8988T (cell line): ENCODE results near the gene ASAP3.
A peak's percentile ranks its signal among the peaks of the same experiment; 100 is the strongest.

ENCODE experiments used
- DNase-seq: peaks from one replicate; pipeline ENCODE4 v3.0.0; 2011

The ASAP3 gene

DNA sequence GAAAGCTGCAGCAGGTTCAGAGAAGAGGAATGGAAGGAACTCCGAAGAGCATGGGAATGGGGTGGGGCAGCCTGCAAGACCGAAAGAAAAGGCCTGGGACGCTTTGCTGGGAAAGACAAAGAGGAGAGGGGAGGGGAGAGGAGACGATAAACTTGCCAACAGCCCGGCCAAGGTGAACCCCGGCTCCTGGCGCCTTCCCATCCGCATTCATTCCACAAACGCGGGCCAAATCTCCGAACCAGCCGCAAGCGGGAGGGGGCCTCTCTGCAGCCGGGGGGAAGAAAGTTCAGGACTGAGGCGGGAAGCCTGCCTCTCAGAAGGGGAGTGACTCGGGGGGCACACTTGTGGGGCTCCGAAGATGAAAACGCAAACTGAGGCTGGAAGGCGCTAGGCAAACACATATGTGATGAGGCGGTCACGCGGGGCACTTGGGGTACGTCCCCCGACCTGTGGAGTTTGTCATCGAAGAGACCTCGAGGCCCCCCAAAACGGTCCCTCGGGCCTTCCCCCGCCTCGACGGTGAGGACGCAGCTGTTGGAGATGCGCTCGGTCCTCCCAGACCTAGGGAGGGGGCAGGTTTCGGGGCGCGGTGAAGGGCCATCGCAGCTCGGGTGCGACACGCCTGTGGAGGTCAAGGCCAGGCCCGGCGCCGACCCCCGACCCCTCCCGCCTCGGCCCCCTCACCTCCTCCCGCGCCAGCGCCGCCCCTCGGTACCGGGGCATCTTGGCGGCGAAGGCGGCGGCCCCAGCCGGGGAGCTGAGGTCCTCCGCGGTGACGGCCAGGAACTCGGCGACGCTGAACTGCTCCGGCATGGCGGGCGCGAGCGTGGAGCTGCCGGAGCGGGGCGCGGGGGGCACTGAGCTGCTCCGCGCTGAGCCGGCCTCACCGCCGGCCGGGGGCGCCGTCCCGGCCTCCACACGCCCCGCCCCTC is at the start of gene ASAP3:
ASAP3 (minus strand) TSS at position 859 of the 932 bp plus-strand sequence; CDS start at position 813, 46 bp downstream.
- DNase-seq = no peak

GRCh38 chr1:23533246-23534023 is 49.5 kb upstream of the ASAP3 start:
- no peak for DNase-seq

DNA sequence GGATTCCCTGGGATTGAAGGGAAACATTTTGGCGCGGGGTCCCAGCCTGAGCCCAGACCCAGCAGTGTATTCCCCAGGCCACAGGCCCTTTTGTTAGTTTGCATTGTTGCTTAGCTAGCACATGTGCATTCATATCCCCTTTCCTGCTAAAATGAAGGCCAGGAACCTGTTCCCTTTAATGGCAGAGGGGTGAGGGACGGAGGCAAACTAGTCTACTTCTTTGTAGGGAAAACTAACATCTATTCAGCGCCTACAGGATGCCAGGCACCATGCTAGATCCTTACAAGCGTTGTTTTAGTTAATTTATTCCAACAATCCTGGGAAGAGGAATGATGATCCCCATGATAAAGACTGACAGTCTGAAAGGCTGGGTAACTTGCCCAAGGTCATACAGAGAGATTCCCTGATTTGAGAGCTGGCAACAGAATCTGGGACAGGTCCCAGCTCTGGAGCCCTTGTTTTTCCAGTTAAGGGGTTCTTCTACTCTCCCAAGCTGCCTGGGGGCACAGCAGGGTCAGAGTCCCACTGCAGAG is 47.6 kb upstream of the ASAP3 start:
- DNase-seq = no peak

GRCh38 chr1:23530747-23531561 is 47.0 kb upstream of the ASAP3 start, which contains the start of gene E2F2:
Gene E2F2 (minus strand): TSS chr1:23531233. CDS start chr1:23530793, 440 bp downstream.
- DNase-seq = peak; percentile 61

GRCh38 chr1:23530087-23530746 is 46.2 kb upstream of the ASAP3 start:
- no peak for DNase-seq

GRCh38 chr1:23529146-23530086 is 45.4 kb upstream of the ASAP3 start:
- no peak for DNase-seq

DNA sequence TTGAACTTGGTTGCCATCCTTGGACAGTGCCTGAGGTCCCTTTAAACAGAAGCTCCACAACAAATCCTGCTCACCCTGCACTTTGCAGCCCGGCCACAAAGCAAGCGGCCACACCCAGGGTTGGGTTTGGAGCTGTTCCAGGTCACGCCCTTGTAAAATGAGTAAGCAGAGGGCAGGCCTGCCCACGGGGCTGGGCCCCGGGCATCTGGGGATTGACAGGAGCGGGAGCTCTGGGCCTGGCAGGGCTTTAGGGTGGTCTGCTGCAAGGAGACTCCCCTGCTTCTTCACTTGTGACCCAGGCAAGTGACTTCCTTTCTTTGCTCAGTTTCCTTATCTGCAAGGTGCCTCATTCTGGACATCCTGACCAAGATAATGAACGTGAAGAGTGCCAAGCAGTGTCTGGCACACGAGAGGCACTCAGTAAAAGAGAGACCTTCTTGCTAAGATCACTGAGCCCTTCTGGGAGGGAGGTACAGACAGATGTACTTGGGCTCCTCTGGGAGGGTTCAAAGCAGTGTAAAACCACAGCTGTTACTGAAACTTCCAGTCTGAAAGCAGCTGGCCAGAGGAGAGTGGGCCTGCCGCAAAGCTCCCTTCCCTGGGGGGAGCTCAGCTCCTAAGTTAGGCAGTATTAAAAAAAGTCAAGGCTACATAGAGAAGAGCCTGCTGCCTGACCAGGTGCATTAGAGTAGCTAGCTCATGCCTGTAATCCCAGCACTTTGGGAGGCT is 44.4 kb upstream of the ASAP3 start:
- peak; percentile 67 for DNase-seq

DNA sequence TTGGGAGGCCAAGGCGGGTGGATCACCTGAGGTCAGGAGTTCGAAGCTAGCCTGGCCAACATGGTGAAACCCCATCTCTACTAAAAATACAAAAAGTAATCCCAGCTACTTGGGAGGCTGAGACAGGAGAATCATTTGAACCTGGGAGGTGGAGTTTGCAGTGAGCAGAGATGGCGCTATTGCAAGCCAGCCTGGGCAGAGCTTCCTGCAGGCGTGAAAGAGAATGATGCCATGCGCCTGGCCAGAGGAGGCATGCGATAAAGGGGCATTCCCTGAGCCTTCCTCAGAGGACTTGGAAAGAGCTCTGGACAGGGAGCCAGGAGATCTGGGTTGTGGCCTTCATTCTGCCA is 43.9 kb upstream of the ASAP3 start:
- no peak for DNase-seq

GRCh38 chr1:23527366-23527765 is 43.4 kb upstream of the ASAP3 start:
- no peak for DNase-seq

GRCh38 chr1:23526329-23527041 is 42.5 kb upstream of the ASAP3 start:
- no peak for DNase-seq

DNA sequence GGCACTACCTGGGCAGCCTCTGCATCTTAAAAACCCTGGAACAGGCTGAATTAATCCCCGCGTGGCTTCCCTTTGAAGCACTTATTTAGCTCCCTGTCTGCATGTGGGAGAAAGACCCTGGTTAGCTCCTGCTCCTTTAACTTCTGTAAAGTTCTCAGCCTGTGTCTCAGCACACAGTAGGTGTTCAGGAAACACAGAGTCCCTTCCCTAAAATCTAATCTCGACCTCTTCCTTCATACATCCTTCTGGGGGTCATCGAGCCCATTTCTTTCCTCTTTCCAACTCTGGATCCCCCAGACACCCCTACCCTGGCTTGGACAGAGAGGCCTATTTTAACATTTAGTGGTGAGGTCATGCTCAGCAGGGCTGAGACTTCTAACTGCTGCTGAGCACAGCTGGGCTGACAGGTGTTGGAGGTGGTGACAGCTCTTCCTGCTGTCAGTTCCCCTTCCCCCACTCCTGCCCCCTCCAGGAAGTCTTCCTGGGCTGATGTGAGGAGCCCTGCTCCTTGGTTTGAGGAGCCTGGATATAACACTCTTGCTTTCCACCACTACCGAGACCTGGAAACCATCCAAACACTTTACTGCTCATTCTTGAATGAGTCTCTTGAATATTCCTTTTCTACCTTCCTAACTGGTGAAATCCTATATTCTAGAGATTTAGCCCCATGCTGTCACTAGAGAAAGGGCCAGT is 41.7 kb upstream of the ASAP3 start:
- no peak for DNase-seq

DNA sequence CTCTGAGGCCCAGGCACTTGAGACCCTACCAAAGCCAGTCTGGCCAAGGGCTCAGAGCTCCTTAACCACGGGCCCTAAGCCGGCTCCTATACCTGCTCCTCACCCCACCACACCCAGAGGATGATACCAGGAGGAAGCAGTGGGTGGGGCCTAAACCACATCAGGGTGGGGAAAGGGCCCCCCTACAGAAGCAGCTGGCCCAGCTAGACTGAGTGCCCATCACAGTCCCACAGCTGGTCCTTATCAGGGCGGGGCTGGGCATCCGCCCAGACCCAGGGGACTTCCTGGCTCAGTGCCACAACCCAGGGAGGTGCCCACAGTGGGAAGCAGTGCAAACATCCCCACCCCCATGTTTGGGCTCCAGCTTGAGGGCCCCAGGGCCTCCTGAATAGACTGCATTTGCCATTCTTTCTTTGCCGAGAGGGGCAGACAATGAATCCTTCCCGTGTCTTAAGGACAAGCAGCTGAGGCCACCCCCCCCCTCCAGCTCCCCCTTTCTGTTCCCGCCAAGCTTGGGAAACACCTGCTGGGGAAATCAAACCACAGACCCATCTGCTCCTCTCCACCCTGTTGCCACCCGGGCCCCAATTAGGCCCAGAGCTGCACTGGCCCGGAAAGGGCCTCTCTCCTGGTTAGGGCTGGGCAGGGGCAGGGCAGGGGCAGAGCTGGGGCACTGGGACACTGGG is 40.9 kb upstream of the ASAP3 start:
- DNase-seq = no peak

GRCh38 chr1:23524163-23524562 is 40.2 kb upstream of the ASAP3 start:
- DNase-seq = no peak

DNA sequence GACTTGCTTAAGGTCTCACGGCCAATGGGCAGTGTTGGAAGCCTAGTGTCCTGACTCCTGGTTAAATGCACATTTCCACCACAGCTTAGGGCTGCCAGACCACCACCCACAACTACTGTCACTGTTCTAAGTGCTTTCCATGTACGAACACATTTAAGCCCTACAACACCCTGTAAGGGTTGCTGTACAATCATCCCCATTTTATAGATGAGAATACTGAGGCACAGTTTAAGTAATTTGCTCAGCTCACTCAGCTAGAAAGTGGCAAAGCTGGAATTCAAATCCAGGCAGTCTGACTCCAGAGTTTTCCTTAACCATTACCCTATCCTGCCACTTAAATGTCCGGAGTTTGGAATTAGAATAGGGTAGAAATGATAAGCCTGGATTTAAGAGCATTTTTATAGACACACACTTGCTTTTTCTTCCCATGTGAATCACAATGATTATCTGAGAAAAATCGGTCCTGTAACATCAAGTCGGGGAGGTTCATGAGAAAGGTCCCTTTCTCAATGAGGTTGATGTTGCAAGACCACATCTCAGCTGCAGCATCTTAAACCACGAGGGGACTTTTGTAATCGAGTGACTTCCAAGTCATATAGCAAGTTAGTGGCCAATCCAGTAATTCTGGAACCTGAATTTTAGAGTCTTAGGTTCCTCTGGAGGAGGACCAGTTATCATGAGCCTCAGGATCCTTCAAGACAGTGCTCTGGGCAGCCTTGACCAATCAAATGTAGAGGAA is 38.4 kb upstream of the ASAP3 start:
- no peak for DNase-seq

DNA sequence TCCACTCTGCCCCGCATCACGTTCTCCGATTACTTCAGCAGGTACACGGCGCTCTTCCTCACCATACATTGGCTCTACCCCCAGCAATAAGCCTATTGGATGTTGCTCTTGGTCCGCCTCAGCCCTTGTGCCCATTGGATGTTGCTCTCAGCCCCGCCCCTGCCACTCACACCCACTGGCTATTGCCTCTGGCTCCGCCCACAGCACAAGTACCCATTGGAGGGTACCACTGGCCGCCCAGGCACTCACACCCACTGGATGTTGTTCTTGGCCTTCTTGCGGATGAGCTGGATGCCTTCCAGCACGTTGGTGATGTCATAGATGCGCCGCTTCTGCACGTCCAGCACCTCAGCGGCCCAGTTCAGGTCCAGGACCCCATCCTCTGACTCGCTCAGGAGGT is 37.6 kb upstream of the ASAP3 start:
- no peak for DNase-seq

- DNase-seq = no peak
Observed at GRCh38 chr1:23517581-23517980, 33.6 kb upstream of the ASAP3 start.

DNA sequence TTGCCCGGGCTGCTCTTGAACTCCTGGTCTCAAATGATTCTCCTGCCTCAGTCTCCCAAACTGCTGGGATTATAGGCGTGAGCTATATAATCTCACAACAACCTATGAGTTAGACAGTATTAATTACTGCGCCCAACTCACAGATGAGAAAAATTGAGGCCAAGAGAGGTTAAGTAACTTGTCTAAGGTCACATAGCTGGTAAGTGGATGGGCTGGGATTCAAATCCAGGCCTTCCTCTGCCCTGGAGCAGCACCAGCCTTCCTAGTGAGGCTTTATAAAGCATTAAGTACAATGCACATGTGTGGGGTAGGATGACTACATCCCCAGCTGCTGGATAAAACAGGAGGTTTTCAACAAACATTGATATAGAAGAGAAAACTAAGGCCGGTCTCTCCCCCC is 31.9 kb upstream of the ASAP3 start:
- DNase-seq = no peak
